Liver (tissue), 9 donors: Measurements from ENCODE around the gene GGA1. TPM values are rescaled to one million over a fixed set of nuclear protein-coding genes. Genes with fewer than 3 reads are reported as not detected.

ENCODE experiments used
- DNase-seq: peaks from one replicate; pipeline ENCODE4 v3.0.0-alpha.2; 2017; ENCODE audit warnings: low spot score
- H3K27ac ChIP-seq, 2 donors: one replicate each; pipeline ENCODE4 v1.7.0; 2013; ENCODE audit warnings: inconsistent platforms in 2 of 2, low read length in 2 of 2, control low read depth in 1 of 2, low read depth in 1 of 2, mild to moderate bottlenecking in 1 of 2
- H3K27me3 ChIP-seq, 4 donors: one replicate each; pipeline versions ENCODE4 v1.6.1 to v1.7.0; 2013; ENCODE audit warnings: low read length in 3 of 4, inconsistent platforms in 1 of 4, mild to moderate bottlenecking in 1 of 4, moderate library complexity in 1 of 4; ENCODE audit not compliant: control insufficient read depth in 4 of 4, insufficient read depth in 4 of 4
- H3K36me3 ChIP-seq, 4 donors: one replicate each; pipeline versions ENCODE4 v1.6.1 to v1.7.0; 2013; ENCODE audit warnings: low read length in 3 of 4, mild to moderate bottlenecking in 3 of 4, low read depth in 1 of 4, moderate library complexity in 1 of 4; ENCODE audit not compliant: control insufficient read depth in 4 of 4, insufficient read depth in 3 of 4
- H3K4me1 ChIP-seq, 4 donors: one replicate each; pipeline versions ENCODE4 v1.6.1 to v1.7.0; 2013; ENCODE audit warnings: low read length in 3 of 4, mild to moderate bottlenecking in 3 of 4, moderate library complexity in 1 of 4; ENCODE audit not compliant: control insufficient read depth in 4 of 4, insufficient read depth in 4 of 4
- H3K4me3 ChIP-seq, 3 donors: one replicate each; pipeline versions ENCODE4 v1.6.1 to v1.7.0; 2013; ENCODE audit warnings: low read length in 3 of 3, control low read depth in 1 of 3, low read depth in 1 of 3, mild to moderate bottlenecking in 1 of 3
- H3K9ac ChIP-seq, 2 donors: one replicate each; pipeline ENCODE4 v1.7.0; 2013; ENCODE audit warnings: low read length in 2 of 2, mild to moderate bottlenecking in 2 of 2, moderate library complexity in 2 of 2, control low read depth in 1 of 2, low read depth in 1 of 2
- H3K9me3 ChIP-seq, 4 donors: one replicate each; pipeline versions ENCODE4 v1.6.1 to v1.7.0; 2013; ENCODE audit warnings: low read length in 3 of 4; ENCODE audit not compliant: control insufficient read depth in 4 of 4
- FOXA1 ChIP-seq: IDR thresholded peaks from 2 replicates; pipeline ENCODE4 v1.6.1; 2016; ENCODE audit warnings: antibody characterized with exemption
- FOXA2 ChIP-seq: IDR thresholded peaks from 2 replicates; pipeline ENCODE4 v1.6.1; 2016; ENCODE audit warnings: antibody characterized with exemption
- GABPA ChIP-seq, 2 donors: IDR thresholded peaks in 1 of 2; conservative IDR thresholded peaks in 1 of 2; 2 replicates each; pipeline ENCODE4 v1.6.1; 2016; ENCODE audit warnings: antibody characterized with exemption in 2 of 2, mild to moderate bottlenecking in 1 of 2, moderate library complexity in 1 of 2
- HNF4A ChIP-seq, 2 donors: conservative IDR thresholded peaks; 2 replicates each; pipeline ENCODE4 v1.6.1; 2016; ENCODE audit warnings: antibody characterized with exemption in 2 of 2, mild to moderate bottlenecking in 2 of 2
- HNF4G ChIP-seq: IDR thresholded peaks from 2 replicates; pipeline ENCODE4 v1.6.1; 2016; ENCODE audit warnings: antibody characterized with exemption
- JUND ChIP-seq, 2 donors: IDR thresholded peaks; 2 replicates each; pipeline ENCODE4 v1.6.1; 2016; ENCODE audit warnings: antibody characterized with exemption in 2 of 2
- NR2F2 ChIP-seq: IDR thresholded peaks from 2 replicates; pipeline ENCODE4 v1.6.1; 2016; ENCODE audit warnings: antibody characterized with exemption
- RAD21 ChIP-seq, 2 donors: IDR thresholded peaks; 2 replicates each; pipeline ENCODE4 v1.6.1; 2016; ENCODE audit warnings: antibody characterized with exemption in 2 of 2, mild to moderate bottlenecking in 2 of 2
- RXRA ChIP-seq, 2 donors: IDR thresholded peaks; 2 replicates each; pipeline ENCODE4 v1.6.1; 2017 to 2018; ENCODE audit warnings: antibody characterized with exemption in 2 of 2, mild to moderate bottlenecking in 1 of 2
- TAF1 ChIP-seq: conservative IDR thresholded peaks from 2 replicates; pipeline ENCODE4 v1.6.1; 2016; ENCODE audit warnings: antibody characterized with exemption, mild to moderate bottlenecking
- YY1 ChIP-seq: IDR thresholded peaks from 2 replicates; pipeline ENCODE4 v1.6.1; 2016; ENCODE audit warnings: antibody characterized with exemption, mild to moderate bottlenecking
- WGBS: extraction: QIAGEN DNeasy Blood & Tissue Kit; methylation state at CpG from one replicate; pipeline ENCODE4 v1.1.7; 2013; 5-methylcytosine and 5-hydroxymethylcytosine counted together
- polyA plus RNA-seq, 2 donors: library from polyadenylated mRNA; stranded (reverse) in 1 of 2; unstranded in 1 of 2; fragments of 200-250 nt in 1 of 2; fragments of >200 nt in 1 of 2; fragmentation: Nextera tagmentation in 1 of 2; extraction: Ambion mirVana in 1 of 2; gene quantifications; one replicate each; pipeline versions ENCODE4 v1.2.1 to v1.2.3, GENCODE V29; 2013 to 2015
- total RNA-seq, 2 donors: library from RNA; depleted of rRNA; stranded (reverse); fragments of >200 nt; gene quantifications; one replicate each; pipeline ENCODE4 v1.2.3, GENCODE V29; 2014
- TF ChIP-seq, protein P1 (sequence below): IDR thresholded peaks from 2 replicates; pipeline ENCODE4 v1.6.1; 2016; ENCODE audit warnings: antibody characterized with exemption
- TF ChIP-seq, protein P2 (sequence below): IDR thresholded peaks from 2 replicates; pipeline ENCODE4 v1.6.1; 2016; ENCODE audit warnings: antibody characterized with exemption
- TF ChIP-seq, protein P3 (sequence below): IDR thresholded peaks from 2 replicates; pipeline ENCODE4 v1.6.1; 2016; ENCODE audit warnings: antibody characterized with exemption, mild to moderate bottlenecking
- donor health status: healthy.
- donor health status: healthy.
- donor health status: healthy.
- donor health status: healthy.
- donor health status: healthy.

The GGA1 gene
- total and polyA plus RNA-seq, 4 donors, result 15.1 to 26.4 (median 17.8) TPM

DNA sequence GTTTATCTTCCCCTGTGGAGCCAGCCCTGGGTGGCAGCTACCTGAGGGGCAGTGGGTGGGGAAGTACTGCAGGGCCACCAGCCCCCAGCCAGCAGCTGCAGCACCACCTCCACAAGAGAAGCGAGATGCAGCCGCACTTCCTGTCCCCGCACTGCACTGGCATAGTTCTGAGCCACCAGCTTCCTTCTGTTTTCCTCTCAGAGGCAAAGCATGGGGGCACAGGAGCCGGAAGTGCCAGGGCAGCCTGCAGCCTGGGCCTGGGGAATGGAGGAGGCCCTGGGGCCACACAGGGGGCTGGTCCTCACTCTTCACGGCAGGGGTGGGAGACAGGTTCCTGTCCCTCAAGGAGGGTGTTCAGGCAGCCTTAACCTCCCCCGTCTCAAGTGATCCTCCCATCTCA is 18.9 kb downstream of the GGA1 start:
- no peak overlapping the region for H3K4me3 ChIP-seq
- no peaks in the 10 kb centered on the region for H3K27me3 ChIP-seq
- peaks cover 0 to 11% (median 5%) of the 10 kb centered on the region in 4 donors for H3K36me3 ChIP-seq
- no peak overlapping the region for H3K9ac ChIP-seq
- peaks cover 16 to 57% (median 50%) of the 10 kb centered on the region in 4 donors for H3K4me1 ChIP-seq
- peak overlapping the region in 1 of 2 donors; percentile 9 for H3K27ac ChIP-seq
- TF ChIP-seq YY1, result no peak
- H3K9me3 ChIP-seq, result no peaks in the 10 kb centered on the region
- WGBS, result 70% methylated on average over 6 of the region's 6 CpGs
- DNase-seq, result no peak

DNA sequence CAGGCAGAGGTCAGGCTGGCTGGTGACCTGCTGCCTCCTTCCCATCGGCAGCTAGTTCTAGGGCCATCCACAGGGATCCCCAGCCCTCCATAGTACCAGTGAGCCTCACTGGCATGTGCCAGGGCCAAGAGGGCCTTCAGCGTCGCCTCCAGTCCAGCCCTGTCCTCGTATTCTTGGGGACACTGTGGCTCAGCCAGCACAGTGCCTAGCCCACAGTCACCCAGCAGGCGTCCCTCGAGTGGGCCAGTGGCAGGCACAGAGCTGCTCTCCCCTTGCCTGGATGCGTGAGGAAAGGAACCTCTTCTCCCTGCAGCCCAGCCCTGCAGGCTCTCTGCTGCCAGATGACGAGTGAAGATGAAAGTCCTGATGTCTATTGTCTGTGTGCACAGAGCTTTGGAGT is 20.2 kb downstream of the GGA1 start:
- no peak for DNase-seq
- Histone ChIP-seq H3K36me3 (peaks cover 0 to 10% (median 4%) of the 10 kb centered on the region in 4 donors), H3K4me3 (no peak overlapping the region), H3K27me3 (no peaks in the 10 kb centered on the region), H3K27ac (no peak overlapping the region), H3K4me1 (peaks cover 19 to 68% (median 56%) of the 10 kb centered on the region in 4 donors), H3K9me3 (no peaks in the 10 kb centered on the region), H3K9ac (no peak overlapping the region)
- TF ChIP-seq, protein P1, sequence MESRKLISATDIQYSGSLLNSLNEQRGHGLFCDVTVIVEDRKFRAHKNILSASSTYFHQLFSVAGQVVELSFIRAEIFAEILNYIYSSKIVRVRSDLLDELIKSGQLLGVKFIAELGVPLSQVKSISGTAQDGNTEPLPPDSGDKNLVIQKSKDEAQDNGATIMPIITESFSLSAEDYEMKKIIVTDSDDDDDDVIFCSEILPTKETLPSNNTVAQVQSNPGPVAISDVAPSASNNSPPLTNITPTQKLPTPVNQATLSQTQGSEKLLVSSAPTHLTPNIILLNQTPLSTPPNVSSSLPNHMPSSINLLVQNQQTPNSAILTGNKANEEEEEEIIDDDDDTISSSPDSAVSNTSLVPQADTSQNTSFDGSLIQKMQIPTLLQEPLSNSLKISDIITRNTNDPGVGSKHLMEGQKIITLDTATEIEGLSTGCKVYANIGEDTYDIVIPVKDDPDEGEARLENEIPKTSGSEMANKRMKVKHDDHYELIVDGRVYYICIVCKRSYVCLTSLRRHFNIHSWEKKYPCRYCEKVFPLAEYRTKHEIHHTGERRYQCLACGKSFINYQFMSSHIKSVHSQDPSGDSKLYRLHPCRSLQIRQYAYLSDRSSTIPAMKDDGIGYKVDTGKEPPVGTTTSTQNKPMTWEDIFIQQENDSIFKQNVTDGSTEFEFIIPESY, result no peak
- TF ChIP-seq FOXA2, result no peak
- TF ChIP-seq FOXA1, result no peak
- 92% methylated on average over 8 of the region's 8 CpGs for WGBS

DNA sequence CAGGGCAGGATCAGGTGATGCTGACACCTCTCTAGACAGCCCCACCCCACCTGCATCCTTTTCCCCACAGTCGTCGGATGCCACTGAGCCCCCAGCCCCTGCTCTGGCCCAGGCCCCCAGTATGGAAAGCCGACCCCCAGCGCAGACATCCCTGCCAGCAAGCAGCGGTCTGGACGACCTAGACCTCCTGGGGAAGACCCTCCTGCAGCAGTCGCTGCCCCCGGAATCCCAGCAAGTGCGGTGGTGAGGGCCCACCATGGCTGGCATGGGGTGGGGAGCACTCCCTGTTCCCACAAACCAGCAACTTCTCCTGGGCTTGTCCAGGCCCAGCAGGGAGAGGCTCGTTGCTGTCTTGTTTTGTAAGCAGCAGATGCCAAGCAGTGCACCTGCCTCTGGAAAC is 21.3 kb downstream of the GGA1 start:
- peaks cover 0 to 10% (median 3%) of the 10 kb centered on the region in 4 donors for H3K36me3 ChIP-seq

More for the DNA sequence above, 21.3 kb downstream of the GGA1 start:
- H3K9me3 ChIP-seq, result no peaks in the 10 kb centered on the region
- TF ChIP-seq HNF4A (conservative IDR thresholded peaks at IDR 0.05) (no peak), GABPA (IDR thresholded peaks at IDR 0.05 in 1 of 2, conservative IDR thresholded peaks at IDR 0.05 in 1 of 2) (no peak), RXRA (IDR thresholded peaks at IDR 0.05) (no peak), RAD21 (IDR thresholded peaks at IDR 0.05) (no peak), FOXA1 (no peak), TAF1 (no peak), HNF4G (no peak), FOXA2 (no peak), JUND (IDR thresholded peaks at IDR 0.05) (no peak), NR2F2 (no peak)
- TF ChIP-seq, protein P1, result no peak
- TF ChIP-seq, protein P2, sequence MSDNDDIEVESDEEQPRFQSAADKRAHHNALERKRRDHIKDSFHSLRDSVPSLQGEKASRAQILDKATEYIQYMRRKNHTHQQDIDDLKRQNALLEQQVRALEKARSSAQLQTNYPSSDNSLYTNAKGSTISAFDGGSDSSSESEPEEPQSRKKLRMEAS, result no peak
- TF ChIP-seq, protein P3, sequence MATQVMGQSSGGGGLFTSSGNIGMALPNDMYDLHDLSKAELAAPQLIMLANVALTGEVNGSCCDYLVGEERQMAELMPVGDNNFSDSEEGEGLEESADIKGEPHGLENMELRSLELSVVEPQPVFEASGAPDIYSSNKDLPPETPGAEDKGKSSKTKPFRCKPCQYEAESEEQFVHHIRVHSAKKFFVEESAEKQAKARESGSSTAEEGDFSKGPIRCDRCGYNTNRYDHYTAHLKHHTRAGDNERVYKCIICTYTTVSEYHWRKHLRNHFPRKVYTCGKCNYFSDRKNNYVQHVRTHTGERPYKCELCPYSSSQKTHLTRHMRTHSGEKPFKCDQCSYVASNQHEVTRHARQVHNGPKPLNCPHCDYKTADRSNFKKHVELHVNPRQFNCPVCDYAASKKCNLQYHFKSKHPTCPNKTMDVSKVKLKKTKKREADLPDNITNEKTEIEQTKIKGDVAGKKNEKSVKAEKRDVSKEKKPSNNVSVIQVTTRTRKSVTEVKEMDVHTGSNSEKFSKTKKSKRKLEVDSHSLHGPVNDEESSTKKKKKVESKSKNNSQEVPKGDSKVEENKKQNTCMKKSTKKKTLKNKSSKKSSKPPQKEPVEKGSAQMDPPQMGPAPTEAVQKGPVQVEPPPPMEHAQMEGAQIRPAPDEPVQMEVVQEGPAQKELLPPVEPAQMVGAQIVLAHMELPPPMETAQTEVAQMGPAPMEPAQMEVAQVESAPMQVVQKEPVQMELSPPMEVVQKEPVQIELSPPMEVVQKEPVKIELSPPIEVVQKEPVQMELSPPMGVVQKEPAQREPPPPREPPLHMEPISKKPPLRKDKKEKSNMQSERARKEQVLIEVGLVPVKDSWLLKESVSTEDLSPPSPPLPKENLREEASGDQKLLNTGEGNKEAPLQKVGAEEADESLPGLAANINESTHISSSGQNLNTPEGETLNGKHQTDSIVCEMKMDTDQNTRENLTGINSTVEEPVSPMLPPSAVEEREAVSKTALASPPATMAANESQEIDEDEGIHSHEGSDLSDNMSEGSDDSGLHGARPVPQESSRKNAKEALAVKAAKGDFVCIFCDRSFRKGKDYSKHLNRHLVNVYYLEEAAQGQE, result no peak
- 94% methylated on average over 10 of the region's 10 CpGs for WGBS
- H3K4me1 ChIP-seq, result peaks cover 19 to 70% (median 61%) of the 10 kb centered on the region in 4 donors
- no peak overlapping the region for H3K9ac ChIP-seq
- no peak for DNase-seq
- H3K27me3 ChIP-seq, result no peaks in the 10 kb centered on the region
- H3K4me3 ChIP-seq, result no peak overlapping the region
- H3K27ac ChIP-seq, result no peak overlapping the region
